ENCODE data around the gene CFAP299.

DNA sequence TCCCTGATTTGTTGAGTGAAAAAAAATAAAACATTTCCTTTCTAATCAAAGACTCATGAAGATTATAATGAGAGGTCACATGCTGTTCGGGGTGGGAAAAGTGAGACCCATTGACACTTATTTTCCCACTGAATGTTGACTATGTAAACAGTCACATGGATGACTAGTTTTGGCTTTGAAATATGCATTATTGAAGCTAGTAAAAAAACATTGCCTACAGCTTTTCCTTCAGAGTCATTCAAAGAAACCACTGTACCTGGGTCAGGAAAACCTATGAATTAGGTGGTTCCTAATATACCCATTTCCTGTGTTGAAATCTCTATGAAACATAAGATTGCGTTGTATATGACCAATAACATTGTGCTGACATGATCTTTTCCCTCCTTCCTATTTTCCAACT lies 251.2 kb downstream of the CFAP299 start:
- TF ChIP-seq CEBPB (IDR thresholded peaks at IDR 0.05): no peak
- TF ChIP-seq EP300 (IDR thresholded peaks at IDR 0.05; ENCODE audit: borderline replicate concordance): no peak
- no peak for TF ChIP-seq TCF12 (IDR thresholded peaks at IDR 0.05; ENCODE audit: low read depth)
- TF ChIP-seq TEAD4 (IDR thresholded peaks at IDR 0.05): no peak
- no peak for TF ChIP-seq REST (IDR thresholded peaks at IDR 0.05; ENCODE audit: low read depth)
- no peak for TF ChIP-seq TAF1 (IDR thresholded peaks at IDR 0.05; ENCODE audit: low read depth)
- TF ChIP-seq MAX (IDR thresholded peaks at IDR 0.05): no peak
- no peak for TF ChIP-seq USF1 (IDR thresholded peaks at IDR 0.05)
- TF ChIP-seq NFIC (IDR thresholded peaks at IDR 0.05): no peak
- TF ChIP-seq ZBTB7A (IDR thresholded peaks at IDR 0.05; ENCODE audit: low read depth): no peak
- no peak for TF ChIP-seq FOXM1 (IDR thresholded peaks at IDR 0.05; ENCODE audit: borderline replicate concordance, low read depth)
- TF ChIP-seq CREB1 (IDR thresholded peaks at IDR 0.05; ENCODE audit: low read depth): no peak
- TF ChIP-seq RAD21 (IDR thresholded peaks at IDR 0.05; ENCODE audit: low read depth): no peak

Measured in Ishikawa (cell line).